Neutrophil (primary cell): Measurements from ENCODE around the gene ALDH9A1.
"Not testable (repeated sequence)": the region's sequence is repeated elsewhere in the genome, so short reads cannot be mapped to it uniquely, and the experiment has no call there.

ENCODE experiments used
- H3K27ac ChIP-seq: fragments of 200-600 bp; sonication (generic); 2 replicates; pipeline ENCODE4 v1.5.1; 2016; ENCODE audit warnings: mild to moderate bottlenecking, moderate library complexity
- H3K27me3 ChIP-seq: fragments of 200-600 bp; sonication (generic); 2 replicates; pipeline ENCODE4 v1.6.0; 2016; ENCODE audit warnings: mild to moderate bottlenecking
- H3K36me3 ChIP-seq: fragments of 200-600 bp; sonication (generic); 2 replicates; pipeline ENCODE4 v1.5.1; 2017
- H3K4me1 ChIP-seq, 2 experiments: fragments of 200-600 bp in 1 of 2; sonication (generic) in 1 of 2; 1 replicate in 1 of 2; 2 replicates in 1 of 2; pipeline versions ENCODE4 v1.5.1 to v1.6.1; 2013 to 2016; ENCODE audit warnings: low read depth in 1 of 2, low read length in 1 of 2, mild to moderate bottlenecking in 1 of 2, moderate library complexity in 1 of 2; ENCODE audit not compliant: control insufficient read depth in 1 of 2, insufficient read depth in 1 of 2
- H3K4me3 ChIP-seq, 2 experiments: fragments of 200-600 bp in 1 of 2; sonication (generic) in 1 of 2; 1 replicate in 1 of 2; 2 replicates in 1 of 2; pipeline ENCODE4 v1.5.1; 2013 to 2016; ENCODE audit warnings: low read depth in 1 of 2, low read length in 1 of 2, mild to moderate bottlenecking in 1 of 2, moderate library complexity in 1 of 2
- H3K9me3 ChIP-seq: fragments of 200-600 bp; sonication (generic); 2 replicates; pipeline ENCODE4 v1.5.1; 2016
- CTCF ChIP-seq: fragments of 200-600 bp; sonication (generic); IDR thresholded peaks from 2 replicates; pipeline ENCODE4 v1.5.1; 2016; ENCODE audit warnings: antibody characterized with exemption

ALDH9A1 gene

GRCh38 chr1:165734906-165735305 lies 36.5 kb upstream of the ALDH9A1 start:
- Histone ChIP-seq H3K4me1 (no peaks in the 10 kb centered on the region), H3K4me3 (no peak overlapping the region), H3K36me3 (peaks cover 52% of the 10 kb centered on the region), H3K9me3 (no peaks in the 10 kb centered on the region), H3K27ac (no peak overlapping the region), H3K27me3 (no peaks in the 10 kb centered on the region)
- TF ChIP-seq CTCF = no peak

- Histone ChIP-seq H3K36me3 (peaks cover 42% of the 10 kb centered on the region), H3K4me3 (no peak overlapping the region), H3K9me3 (no peaks in the 10 kb centered on the region), H3K27ac (no peak overlapping the region), H3K4me1 (no peaks in the 10 kb centered on the region), H3K27me3 (no peaks in the 10 kb centered on the region)
- no peak for TF ChIP-seq CTCF
These were observed 28.5 kb upstream of the ALDH9A1 start for GRCh38 chr1:165726841-165727240.

GRCh38 chr1:165726169-165726568 lies 27.8 kb upstream of the ALDH9A1 start:
- H3K4me3 ChIP-seq = no peak overlapping the region
- H3K27me3 ChIP-seq = no peaks in the 10 kb centered on the region
- H3K36me3 ChIP-seq = peaks cover 41% of the 10 kb centered on the region
- H3K9me3 ChIP-seq = no peaks in the 10 kb centered on the region
- H3K4me1 ChIP-seq = no peaks in the 10 kb centered on the region
- no peak overlapping the region for H3K27ac ChIP-seq
- TF ChIP-seq CTCF = no peak

GRCh38 chr1:165717918-165718515 lies 19.7 kb upstream of the ALDH9A1 start:
- no peak overlapping the region for H3K27ac ChIP-seq
- H3K27me3 ChIP-seq = no peaks in the 10 kb centered on the region
- no peak for TF ChIP-seq CTCF
- no peaks in the 10 kb centered on the region for H3K9me3 ChIP-seq
- no peak overlapping the region for H3K4me3 ChIP-seq
- H3K4me1 ChIP-seq = no peaks in the 10 kb centered on the region
- H3K36me3 ChIP-seq = no peaks in the 10 kb centered on the region

GRCh38 chr1:165716265-165717051 lies 18.1 kb upstream of the ALDH9A1 start:
- H3K9me3 ChIP-seq, H3K36me3 ChIP-seq, H3K27ac ChIP-seq, H3K4me1 ChIP-seq, H3K27me3 ChIP-seq, H3K4me3 ChIP-seq: not testable (repeated sequence)

- H3K4me1 ChIP-seq = no peaks in the 10 kb centered on the region
- no peak overlapping the region for H3K4me3 ChIP-seq
- no peak overlapping the region for H3K27ac ChIP-seq
- H3K27me3 ChIP-seq = no peaks in the 10 kb centered on the region
- no peaks in the 10 kb centered on the region for H3K36me3 ChIP-seq
- no peak for TF ChIP-seq CTCF
- no peaks in the 10 kb centered on the region for H3K9me3 ChIP-seq
These were observed 14.4 kb upstream of the ALDH9A1 start for GRCh38 chr1:165712764-165713163.
